ENCODE data around the gene KCTD16. TPM values are rescaled to one million over a fixed set of nuclear protein-coding genes. Genes with fewer than 3 reads are reported as not detected.

KCTD16 gene
- total RNA-seq, 1 donor from 2014 or later, result 16.1 TPM

- DNase-seq (ENCODE audit: low spot score), result no peak
Observed at GRCh38 chr5:144525000-144525399, 354.3 kb downstream of the KCTD16 start.

GRCh38 chr5:144531188-144531587 is 360.5 kb downstream of the KCTD16 start:
- DNase-seq (ENCODE audit: low spot score), result no peak

Other genes with a start within 250 kb of the KCTD16 start
- 152 TPM for gene YIPF5, start 214 bp upstream of the KCTD16 start, total RNA-seq (ENCODE audit: insufficient read depth, low replicate concordance)